Suprapubic skin (tissue), 4 donors: ENCODE results near the gene PTBP3.

Experiments used
- CTCF ChIP-seq, 2 donors: fragments of 200-600 bp in 1 of 2; fragments of 450-650 bp in 1 of 2; sonication (generic) in 1 of 2; IDR thresholded peaks; one replicate each; pipeline ENCODE4 v1.5.1; 2016 to 2019; ENCODE audit warnings: antibody characterized with exemption in 2 of 2, mild to moderate bottlenecking in 1 of 2, moderate library complexity in 1 of 2
- EP300 ChIP-seq: sonication (generic); formaldehyde crosslinking; IDR thresholded peaks from one replicate; pipeline ENCODE4 v1.6.1; 2017; ENCODE audit warnings: antibody characterized with exemption
- POLR2A ChIP-seq, 2 donors: fragments of 450-650 bp; IDR thresholded peaks; one replicate each; pipeline ENCODE4 v1.6.1; 2017; ENCODE audit warnings: antibody characterized with exemption in 2 of 2, mild to moderate bottlenecking in 2 of 2, moderate library complexity in 2 of 2
- POLR2AphosphoS5 ChIP-seq, 3 donors: sonication (generic); formaldehyde crosslinking; IDR thresholded peaks; one replicate each; pipeline ENCODE4 v1.6.1; 2017; ENCODE audit warnings: antibody characterized with exemption in 3 of 3

- TF ChIP-seq CTCF (IDR thresholded peaks at IDR 0.05) (no peak), EP300 (no peak), POLR2AphosphoS5 (IDR thresholded peaks at IDR 0.05) (no peak), POLR2A (IDR thresholded peaks at IDR 0.05) (no peak)
These were observed 159.0 kb downstream of the PTBP3 start for GRCh38 chr9:112174222-112174964.
